SU-DHL-6 (cell line): ENCODE results near the gene SIAH2.

ENCODE experiments used
- EZH2phosphoT487 ChIP-seq: fragments of 200-600 bp; sonication (generic), shearing (Covaris generic); conservative IDR thresholded peaks from 2 replicates; pipeline ENCODE4 v1.6.1; 2018; ENCODE audit warnings: mild to moderate bottlenecking, antibody characterized with exemption, low read length, moderate library complexity, mixed read lengths
- TF ChIP-seq, protein P1 (sequence below): fragments of 200-600 bp; sonication (generic); IDR thresholded peaks from one replicate; pipeline ENCODE4 v1.5.1; 2017; ENCODE audit warnings: antibody characterized with exemption, mild to moderate bottlenecking, low read length, moderate library complexity; ENCODE audit not compliant: insufficient read depth, poor library complexity, severe bottlenecking

DNA sequence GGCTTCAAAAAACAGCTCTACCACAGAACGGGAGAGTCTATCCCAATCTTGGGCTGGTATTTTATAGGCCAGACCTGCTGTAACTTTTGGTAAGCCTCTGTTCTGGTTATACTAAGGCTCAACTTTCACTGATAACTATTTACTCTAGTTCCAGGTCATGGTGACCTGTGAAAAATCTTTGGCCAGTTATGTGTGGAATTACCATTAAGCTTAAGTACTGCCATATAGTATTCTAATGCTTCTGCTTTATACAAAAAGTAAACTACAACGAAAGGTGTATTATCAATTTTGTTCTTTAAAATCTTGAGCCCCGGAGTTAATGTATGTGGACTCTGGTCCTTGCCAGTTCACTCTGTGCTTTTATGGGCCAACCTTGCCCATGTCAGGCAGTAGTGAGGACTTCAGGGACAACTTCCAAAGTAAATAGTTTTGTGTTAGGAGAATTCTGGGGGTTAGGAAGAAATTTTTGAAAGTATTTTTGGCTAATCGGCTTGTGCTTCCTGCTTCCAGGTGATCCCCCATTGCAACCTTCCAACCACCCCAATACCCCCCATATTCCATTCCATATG lies 6.4 kb downstream of the SIAH2 start:
- TF ChIP-seq, protein P1, sequence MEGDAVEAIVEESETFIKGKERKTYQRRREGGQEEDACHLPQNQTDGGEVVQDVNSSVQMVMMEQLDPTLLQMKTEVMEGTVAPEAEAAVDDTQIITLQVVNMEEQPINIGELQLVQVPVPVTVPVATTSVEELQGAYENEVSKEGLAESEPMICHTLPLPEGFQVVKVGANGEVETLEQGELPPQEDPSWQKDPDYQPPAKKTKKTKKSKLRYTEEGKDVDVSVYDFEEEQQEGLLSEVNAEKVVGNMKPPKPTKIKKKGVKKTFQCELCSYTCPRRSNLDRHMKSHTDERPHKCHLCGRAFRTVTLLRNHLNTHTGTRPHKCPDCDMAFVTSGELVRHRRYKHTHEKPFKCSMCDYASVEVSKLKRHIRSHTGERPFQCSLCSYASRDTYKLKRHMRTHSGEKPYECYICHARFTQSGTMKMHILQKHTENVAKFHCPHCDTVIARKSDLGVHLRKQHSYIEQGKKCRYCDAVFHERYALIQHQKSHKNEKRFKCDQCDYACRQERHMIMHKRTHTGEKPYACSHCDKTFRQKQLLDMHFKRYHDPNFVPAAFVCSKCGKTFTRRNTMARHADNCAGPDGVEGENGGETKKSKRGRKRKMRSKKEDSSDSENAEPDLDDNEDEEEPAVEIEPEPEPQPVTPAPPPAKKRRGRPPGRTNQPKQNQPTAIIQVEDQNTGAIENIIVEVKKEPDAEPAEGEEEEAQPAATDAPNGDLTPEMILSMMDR = no peak
- TF ChIP-seq EZH2phosphoT487 = no peak
